ENCODE results near the gene UBE2M. TPM values are rescaled to one million over a fixed set of nuclear protein-coding genes. Genes with fewer than 3 reads are reported as not detected.

UBE2M gene
- total RNA-seq, 1 experiment from 2014 or later, result 243 TPM

DNA sequence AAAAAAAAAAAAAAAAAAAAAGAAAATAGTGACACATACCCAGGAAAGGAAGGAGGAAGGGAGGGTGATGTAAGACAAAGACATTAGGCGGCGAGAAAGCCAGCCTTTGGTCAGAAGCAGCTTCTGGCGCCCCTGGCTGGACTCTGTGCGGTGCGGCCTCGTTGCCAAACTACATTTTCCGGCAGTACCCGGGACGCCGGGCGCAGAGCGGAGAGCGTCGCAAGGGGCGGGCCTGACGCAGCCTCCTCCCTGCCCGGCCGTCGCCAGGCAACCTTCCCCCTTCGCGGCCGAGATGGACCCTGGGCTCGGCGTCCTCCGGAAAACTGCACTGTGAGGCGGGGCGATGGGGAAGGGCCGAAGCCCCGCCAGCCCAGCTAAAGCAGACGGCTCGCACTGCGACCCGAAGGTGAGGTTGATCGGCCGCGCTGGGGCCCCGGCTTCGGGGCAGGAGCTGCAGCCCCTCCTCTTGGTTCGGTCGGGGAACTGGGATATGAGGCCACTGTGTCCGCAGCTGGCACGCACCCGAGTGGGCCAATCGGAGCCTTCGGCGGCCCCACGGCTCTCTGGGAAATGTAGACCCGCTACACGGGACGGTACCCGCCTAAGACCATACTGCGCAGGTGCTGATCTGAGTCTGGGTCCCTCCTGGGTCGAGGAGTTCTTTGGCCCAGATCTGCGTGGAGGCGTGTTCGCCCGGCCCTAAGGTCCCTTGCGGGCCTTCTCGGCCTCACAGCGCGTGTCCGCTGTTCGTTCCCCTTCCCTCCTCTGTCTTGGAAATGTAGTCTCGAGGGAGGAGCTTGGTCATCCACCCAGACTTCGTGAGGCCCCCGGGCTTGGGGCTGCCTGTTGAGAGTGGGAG is 17.0 kb upstream of the UBE2M start:
- H3K4me3 ChIP-seq (ENCODE audit: low read length), result peak overlapping the region; percentile 76
- no peaks in the 10 kb centered on the region for H4K20me1 ChIP-seq (ENCODE audit: low read length)
- BruUV-seq (replicated peaks), result TSS peak; percentile 67
- H3F3A ChIP-seq (ENCODE audit: low read length, unreplicated experiment), result no peaks in the 10 kb centered on the region
- H3K79me2 ChIP-seq (ENCODE audit: low read length), result peaks cover 35% of the 10 kb centered on the region
- peaks cover 23% of the 10 kb centered on the region for H3K4me1 ChIP-seq (ENCODE audit: insufficient read depth, low read length)
- H3K4me2 ChIP-seq (ENCODE audit: low read length), result peak overlapping the region; percentile 100
- no peaks in the 10 kb centered on the region for H3K9me2 ChIP-seq (replicated peaks; ENCODE audit: low read length)
- H3K9ac ChIP-seq (ENCODE audit: low read length), result peak overlapping the region; percentile 88
- peak overlapping the region; percentile 96 for H2AFZ ChIP-seq (ENCODE audit: low read length)
- DNase-seq (peak; percentile 92), ATAC-seq (peak; percentile 56)
- no peaks in the 10 kb centered on the region for H3K27me3 ChIP-seq (ENCODE audit: low read length)
- no peak for TF ChIP-seq CTCF (conservative IDR thresholded peaks at IDR 0.05; ENCODE audit: low read depth, low read length)
- TF ChIP-seq EZH2 (IDR thresholded peaks at IDR 0.05; ENCODE audit: low read length, unreplicated experiment), result no peak
- no peak for TF ChIP-seq EZH2phosphoT487 (IDR thresholded peaks at IDR 0.05; ENCODE audit: borderline replicate concordance, low read length)
- ChIA-PET POLR2A (ENCODE audit: unreplicated experiment) (interaction anchor here (0.5 to 1.0 kb wide), 5 partner anchors 16 to 91 kb away, joined by 3 to 20 read pairs (median 4); partner anchors contain the start of gene CHMP2A), CTCF (interaction anchor here (0.8 kb wide), 1 partner anchor 56 kb away, joined by 3 read pairs; the partner anchor contains the start of gene ZBTB45)
- no peaks in the 10 kb centered on the region for H3K36me3 ChIP-seq (ENCODE audit: low read depth, low read length)
- H3K9me3 ChIP-seq (ENCODE audit: low read length), result no peaks in the 10 kb centered on the region
- intact Hi-C loops (cut with micrococcal nuclease), result loop anchor here (2.0 kb wide), 1 partner anchor 57 kb away; the partner anchor contains the start of gene ZBTB45
- H3K27ac ChIP-seq (ENCODE audit: low read length), result peak overlapping the region; percentile 64

- no peak for ATAC-seq
- H4K20me1 ChIP-seq (ENCODE audit: low read length), result no peaks in the 10 kb centered on the region
- peaks cover 23% of the 10 kb centered on the region for H3K4me1 ChIP-seq (ENCODE audit: insufficient read depth, low read length)
- intact Hi-C loops (cut with micrococcal nuclease), result loop anchor here (2.0 kb wide), 2 partner anchors 15 to 55 kb away; partner anchors contain the start of genes UBE2M and ZBTB45
- POLR2A ChIA-PET (ENCODE audit: unreplicated experiment), result no interaction called here
- no peak for DNase-seq
- peak overlapping the region; percentile 96 for H2AFZ ChIP-seq (ENCODE audit: low read length)
- peak overlapping the region; percentile 76 for H3K4me3 ChIP-seq (ENCODE audit: low read length)
- peak overlapping the region; percentile 88 for H3K9ac ChIP-seq (ENCODE audit: low read length)
- no peaks in the 10 kb centered on the region for H3F3A ChIP-seq (ENCODE audit: low read length, unreplicated experiment)
- H3K27me3 ChIP-seq (ENCODE audit: low read length), result no peaks in the 10 kb centered on the region
- peak overlapping the region; percentile 91 for H3K27ac ChIP-seq (ENCODE audit: low read length)
- no peaks in the 10 kb centered on the region for H3K9me2 ChIP-seq (replicated peaks; ENCODE audit: low read length)
- no peaks in the 10 kb centered on the region; the same call in 1 of the 2 replicates for H3K36me3 ChIP-seq (ENCODE audit: low read depth, low read length)
- TF ChIP-seq EZH2phosphoT487 (IDR thresholded peaks at IDR 0.05; ENCODE audit: borderline replicate concordance, low read length), result no peak
- no peak for TF ChIP-seq CTCF (conservative IDR thresholded peaks at IDR 0.05; ENCODE audit: low read depth, low read length)
- BruUV-seq (replicated peaks), result TSS peak; percentile 7
- H3K4me2 ChIP-seq (ENCODE audit: low read length), result peak overlapping the region; percentile 100
- H3K79me2 ChIP-seq (ENCODE audit: low read length), result peaks cover 28% of the 10 kb centered on the region
- CTCF ChIA-PET, result no interaction called here
- H3K9me3 ChIP-seq (ENCODE audit: low read length), result no peaks in the 10 kb centered on the region
Measured at GRCh38 chr19:58573658-58574164, 15.3 kb upstream of the UBE2M start.
